ENCODE measurements around the gene CXCL16.

CXCL16 gene

DNA sequence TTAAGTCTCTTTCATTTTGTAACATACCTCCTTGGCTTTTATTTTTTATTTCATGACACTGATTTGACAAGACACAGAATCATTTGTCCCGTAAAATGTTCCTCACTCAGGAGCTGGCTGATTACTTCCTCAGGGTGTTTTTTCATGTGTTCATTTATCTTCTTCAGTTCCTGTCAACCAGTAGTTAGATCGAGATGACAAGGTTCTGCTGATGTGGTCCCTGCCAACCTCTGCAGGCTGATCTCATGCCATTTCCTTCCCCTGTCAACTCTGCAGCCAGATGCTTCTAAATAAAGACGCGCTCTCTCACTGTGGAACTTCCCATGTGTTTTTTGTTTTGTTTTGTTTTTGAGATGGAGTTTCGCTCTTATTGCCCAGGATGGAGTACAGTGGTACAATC lies 8.1 kb upstream of the CXCL16 start:
- H4K20me1 ChIP-seq (ENCODE audit: insufficient read depth, low read length, poor library complexity, severe bottlenecking): no peaks in the 10 kb centered on the region
- no peak overlapping the region for H3K9ac ChIP-seq (ENCODE audit: low read depth, low read length, poor library complexity, severe bottlenecking)
- no peaks in the 10 kb centered on the region for H3K79me2 ChIP-seq (ENCODE audit: insufficient read depth, low read length)
- no peaks in the 10 kb centered on the region for H3F3A ChIP-seq (ENCODE audit: low read depth)
- TF ChIP-seq, protein P1, sequence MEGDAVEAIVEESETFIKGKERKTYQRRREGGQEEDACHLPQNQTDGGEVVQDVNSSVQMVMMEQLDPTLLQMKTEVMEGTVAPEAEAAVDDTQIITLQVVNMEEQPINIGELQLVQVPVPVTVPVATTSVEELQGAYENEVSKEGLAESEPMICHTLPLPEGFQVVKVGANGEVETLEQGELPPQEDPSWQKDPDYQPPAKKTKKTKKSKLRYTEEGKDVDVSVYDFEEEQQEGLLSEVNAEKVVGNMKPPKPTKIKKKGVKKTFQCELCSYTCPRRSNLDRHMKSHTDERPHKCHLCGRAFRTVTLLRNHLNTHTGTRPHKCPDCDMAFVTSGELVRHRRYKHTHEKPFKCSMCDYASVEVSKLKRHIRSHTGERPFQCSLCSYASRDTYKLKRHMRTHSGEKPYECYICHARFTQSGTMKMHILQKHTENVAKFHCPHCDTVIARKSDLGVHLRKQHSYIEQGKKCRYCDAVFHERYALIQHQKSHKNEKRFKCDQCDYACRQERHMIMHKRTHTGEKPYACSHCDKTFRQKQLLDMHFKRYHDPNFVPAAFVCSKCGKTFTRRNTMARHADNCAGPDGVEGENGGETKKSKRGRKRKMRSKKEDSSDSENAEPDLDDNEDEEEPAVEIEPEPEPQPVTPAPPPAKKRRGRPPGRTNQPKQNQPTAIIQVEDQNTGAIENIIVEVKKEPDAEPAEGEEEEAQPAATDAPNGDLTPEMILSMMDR (conservative IDR thresholded peaks at IDR 0.05; ENCODE audit: low read length): no peak
- TF ChIP-seq EZH2phosphoT487 (IDR thresholded peaks at IDR 0.05; ENCODE audit: borderline replicate concordance): no peak
- no peaks in the 10 kb centered on the region for H3K27me3 ChIP-seq (ENCODE audit: insufficient read depth, low read length, poor library complexity, severe bottlenecking)
- no peaks in the 10 kb centered on the region for H3K9me2 ChIP-seq (replicated peaks; ENCODE audit: low read depth, low read length)
- H3K36me3 ChIP-seq (ENCODE audit: insufficient read depth, low read length): no peaks in the 10 kb centered on the region
- peak overlapping the region; percentile 35 for H3K4me2 ChIP-seq (ENCODE audit: low read depth, low read length, poor library complexity, severe bottlenecking)
- peak overlapping the region; percentile 67 for H2AFZ ChIP-seq (ENCODE audit: low read length)
- peaks cover 4% of the 10 kb centered on the region for H3K4me1 ChIP-seq (ENCODE audit: insufficient read depth, low read length, poor library complexity, severe bottlenecking)
- no peaks in the 10 kb centered on the region for H3K9me3 ChIP-seq (ENCODE audit: insufficient read depth, low read depth, low read length)
- H3K4me3 ChIP-seq (ENCODE audit: low read length, poor library complexity, severe bottlenecking): no peak overlapping the region

DNA sequence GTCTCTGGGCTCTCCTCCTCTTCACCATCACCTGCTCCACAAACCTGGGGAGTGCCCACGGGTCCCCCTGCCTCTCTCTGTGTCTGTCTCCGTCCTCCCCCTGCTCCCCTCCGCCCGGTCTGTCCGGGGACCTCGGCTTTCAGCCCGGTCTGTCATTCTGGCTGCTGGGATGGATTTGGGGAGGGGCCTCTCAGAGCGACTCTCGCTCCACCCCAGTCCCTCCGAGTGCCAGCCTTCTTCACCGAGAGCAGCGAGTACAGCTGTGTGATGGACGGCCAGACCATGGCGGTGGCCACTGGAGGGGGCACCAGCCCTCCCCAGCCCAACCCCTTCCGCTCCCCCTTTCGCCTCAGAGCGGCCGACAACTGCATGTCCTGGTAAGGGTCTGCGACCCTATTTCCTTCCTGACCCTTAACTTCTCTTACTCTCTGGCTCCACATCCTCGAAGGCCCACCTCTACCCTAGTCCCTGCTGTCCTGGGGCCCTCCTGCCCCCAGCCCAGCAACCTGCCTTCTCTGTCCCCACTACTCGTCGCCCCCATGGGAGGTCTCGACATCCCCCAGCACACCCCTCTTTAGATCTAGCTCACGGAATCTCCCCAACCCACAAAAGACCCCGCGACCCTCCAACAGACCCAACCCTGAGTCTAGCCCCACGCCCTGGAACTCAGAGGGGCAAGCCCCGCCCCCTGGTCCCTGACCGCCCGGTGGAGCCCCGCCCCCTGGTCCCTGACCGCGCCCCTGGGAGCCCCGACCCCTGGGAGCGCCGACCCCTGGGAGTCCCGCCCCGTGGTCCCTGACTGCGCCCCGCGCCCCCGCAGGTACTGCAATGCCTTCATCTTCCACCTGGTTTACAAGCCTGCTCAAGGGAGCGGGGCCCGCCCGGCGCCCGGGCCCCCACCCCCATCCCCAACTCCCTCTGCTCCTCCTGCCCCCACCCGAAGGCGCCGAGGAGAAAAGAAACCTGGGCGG lies 5.6 kb upstream of the CXCL16 start:
- TF ChIP-seq EZH2phosphoT487 (IDR thresholded peaks at IDR 0.05; ENCODE audit: borderline replicate concordance): no peak
- TF ChIP-seq, protein P1 (conservative IDR thresholded peaks at IDR 0.05; ENCODE audit: low read length): no peak
- Histone ChIP-seq H3K4me1 (ENCODE audit: insufficient read depth, low read length, poor library complexity, severe bottlenecking) (peaks cover 4% of the 10 kb centered on the region), H3K9ac (ENCODE audit: low read depth, low read length, poor library complexity, severe bottlenecking) (no peak overlapping the region), H3K27me3 (ENCODE audit: insufficient read depth, low read length, poor library complexity, severe bottlenecking) (no peaks in the 10 kb centered on the region), H3K79me2 (ENCODE audit: insufficient read depth, low read length) (no peaks in the 10 kb centered on the region), H3F3A (ENCODE audit: low read depth) (no peaks in the 10 kb centered on the region), H3K9me2 (replicated peaks; ENCODE audit: low read depth, low read length) (no peaks in the 10 kb centered on the region), H3K9me3 (ENCODE audit: insufficient read depth, low read depth, low read length) (no peaks in the 10 kb centered on the region), H3K4me3 (ENCODE audit: low read length, poor library complexity, severe bottlenecking) (no peak overlapping the region), H3K4me2 (ENCODE audit: low read depth, low read length, poor library complexity, severe bottlenecking) (no peak overlapping the region), H2AFZ (ENCODE audit: low read length) (no peak overlapping the region), H4K20me1 (ENCODE audit: insufficient read depth, low read length, poor library complexity, severe bottlenecking) (no peaks in the 10 kb centered on the region), H3K36me3 (ENCODE audit: insufficient read depth, low read length) (no peaks in the 10 kb centered on the region)

DNA sequence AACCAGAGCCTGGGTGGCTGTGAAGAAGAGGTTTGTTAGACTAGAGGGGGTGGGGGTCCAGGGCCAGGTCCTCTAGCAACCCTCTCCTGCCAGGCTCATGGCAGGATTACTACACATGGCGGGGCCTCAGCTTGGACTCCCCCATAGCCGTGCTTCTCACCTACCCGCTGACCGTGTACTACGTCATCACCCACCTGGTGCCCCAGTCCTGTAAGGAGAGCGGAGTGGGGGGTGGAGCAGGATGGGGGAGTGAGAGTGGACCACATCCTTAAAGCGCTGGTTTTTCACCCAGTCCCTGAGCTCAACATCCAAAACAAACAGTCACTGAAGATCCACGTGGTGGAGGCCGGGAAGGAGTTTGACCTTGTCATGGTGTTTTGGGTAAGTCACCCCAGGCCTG lies 4.2 kb upstream of the CXCL16 start:
- H3K36me3 ChIP-seq (ENCODE audit: insufficient read depth, low read length): no peaks in the 10 kb centered on the region
- no peaks in the 10 kb centered on the region for H3F3A ChIP-seq (ENCODE audit: low read depth)
- no peak overlapping the region for H3K9ac ChIP-seq (ENCODE audit: low read depth, low read length, poor library complexity, severe bottlenecking)
- H3K27me3 ChIP-seq (ENCODE audit: insufficient read depth, low read length, poor library complexity, severe bottlenecking): no peaks in the 10 kb centered on the region
- no peak for TF ChIP-seq EZH2phosphoT487 (IDR thresholded peaks at IDR 0.05; ENCODE audit: borderline replicate concordance)
- TF ChIP-seq, protein P1 (conservative IDR thresholded peaks at IDR 0.05; ENCODE audit: low read length): no peak
- no peaks in the 10 kb centered on the region for H4K20me1 ChIP-seq (ENCODE audit: insufficient read depth, low read length, poor library complexity, severe bottlenecking)
- H3K4me2 ChIP-seq (ENCODE audit: low read depth, low read length, poor library complexity, severe bottlenecking): no peak overlapping the region
- peaks cover 4% of the 10 kb centered on the region for H3K4me1 ChIP-seq (ENCODE audit: insufficient read depth, low read length, poor library complexity, severe bottlenecking)
- H3K9me2 ChIP-seq (replicated peaks; ENCODE audit: low read depth, low read length): no peaks in the 10 kb centered on the region
- no peaks in the 10 kb centered on the region for H3K9me3 ChIP-seq (ENCODE audit: insufficient read depth, low read depth, low read length)
- H3K4me3 ChIP-seq (ENCODE audit: low read length, poor library complexity, severe bottlenecking): no peak overlapping the region
- no peak overlapping the region for H2AFZ ChIP-seq (ENCODE audit: low read length)
- H3K79me2 ChIP-seq (ENCODE audit: insufficient read depth, low read length): no peaks in the 10 kb centered on the region

All from Loucy (cell line).